Hematopoietic multipotent progenitor cell treated with erythropoietin and hydrocortisone succinate and interleukin-3 and kit ligand, for 4 days (in vitro differentiated cells): Measurements from ENCODE around the gene PPP2R2D.
A peak's percentile ranks its signal among the peaks of the same experiment; 100 is the strongest.

Source experiments
- DNase-seq: peaks from one replicate; pipeline ENCODE4 v3.0.0-alpha.2; 2015

PPP2R2D gene

GRCh38 chr10:131954356-131954965 lies 53.7 kb downstream of the PPP2R2D start:
- no peak for DNase-seq

- no peak for DNase-seq
Observed at GRCh38 chr10:131955591-131956340, 55.0 kb downstream of the PPP2R2D start.

- DNase-seq: no peak
Observed at GRCh38 chr10:131959841-131960240, 59.0 kb downstream of the PPP2R2D start.

GRCh38 chr10:131960631-131961046 lies 59.8 kb downstream of the PPP2R2D start:
- no peak for DNase-seq

GRCh38 chr10:131961047-131961776 lies 60.4 kb downstream of the PPP2R2D start:
- DNase-seq: no peak

GRCh38 chr10:131961777-131962662 lies 61.2 kb downstream of the PPP2R2D start:
- DNase-seq: no peak

- no peak for DNase-seq
Observed at GRCh38 chr10:131963350-131963749, 62.5 kb downstream of the PPP2R2D start.

- DNase-seq: no peak
Observed at GRCh38 chr10:131963811-131964210, 63.0 kb downstream of the PPP2R2D start.

GRCh38 chr10:131964298-131964697 lies 63.5 kb downstream of the PPP2R2D start:
- DNase-seq: no peak

- no peak for DNase-seq
Observed at GRCh38 chr10:131968949-131969348, 68.1 kb downstream of the PPP2R2D start.

GRCh38 chr10:131970946-131971345 lies 70.1 kb downstream of the PPP2R2D start:
- DNase-seq: no peak

- no peak for DNase-seq
Observed at GRCh38 chr10:131971591-131971990, 70.8 kb downstream of the PPP2R2D start.

- peak; percentile 41 for DNase-seq
Observed at GRCh38 chr10:131972474-131973071, 71.8 kb downstream of the PPP2R2D start.

GRCh38 chr10:131973160-131973951 lies 72.5 kb downstream of the PPP2R2D start:
- DNase-seq: no peak

- DNase-seq: no peak
Observed at GRCh38 chr10:131974034-131974817, 73.4 kb downstream of the PPP2R2D start.

- DNase-seq: no peak
Observed at GRCh38 chr10:131975003-131975402, 74.2 kb downstream of the PPP2R2D start.

GRCh38 chr10:131975796-131976195 lies 75.0 kb downstream of the PPP2R2D start:
- no peak for DNase-seq

- no peak for DNase-seq
Observed at GRCh38 chr10:131977323-131978096, 76.7 kb downstream of the PPP2R2D start.

- no peak for DNase-seq
Observed at GRCh38 chr10:131978366-131978765, 77.6 kb downstream of the PPP2R2D start.

GRCh38 chr10:131978851-131979250 lies 78.0 kb downstream of the PPP2R2D start:
- DNase-seq: no peak
